ENCODE measurements around the gene TBC1D1. TPM values are rescaled to one million over a fixed set of nuclear protein-coding genes. Genes with fewer than 3 reads are reported as not detected.
A peak's percentile ranks its signal among the peaks of the same experiment; 100 is the strongest.

TBC1D1 gene
- total and polyA plus RNA-seq, 4 experiments from 2014 or later: 15.3 to 46.7 (median 34.3) TPM

GRCh38 chr4:37993806-37994205 lies 102.9 kb downstream of the TBC1D1 start:
- intact Hi-C loops (cut with micrococcal nuclease): no loop called here
- Histone ChIP-seq H3K27ac (ENCODE audit: low read depth, low read length) (no peak overlapping the region), H3K36me3 (ENCODE audit: insufficient read depth, low read length) (no peaks in the 10 kb centered on the region), H3K4me1 (ENCODE audit: insufficient read depth, low read length) (peaks cover 6% of the 10 kb centered on the region), H3K9me3 (ENCODE audit: control insufficient read depth in 1 of 2, low read length in 2 of 2) (no peaks in the 10 kb centered on the region), H3K4me3 (ENCODE audit: low read length in 2 of 2) (no peak overlapping the region), H3K27me3 (ENCODE audit: insufficient read depth, low read length) (no peaks in the 10 kb centered on the region)
- no peak overlapping the region for H3K27ac Mint-ChIP-seq
- peaks cover 0 to 14% of the 10 kb centered on the region in 2 donors for H3K36me3 Mint-ChIP-seq
- DNase-seq: no peak
- ChIA-PET CTCF (ENCODE audit: partially characterized antibody) (interaction anchor here (1.7 kb wide), 1 partner anchor 190 kb away, joined by 4 read pairs; no protein-coding TSS in a partner anchor), POLR2A (ENCODE audit: partially characterized antibody) (no interaction called here)
- H3K4me3 Mint-ChIP-seq: no peak overlapping the region
- H3K9me3 Mint-ChIP-seq: no peaks in the 10 kb centered on the region
- no peaks in the 10 kb centered on the region for H3K27me3 Mint-ChIP-seq
- peaks cover 24 to 35% (median 26%) of the 10 kb centered on the region in 4 donors for H3K4me1 Mint-ChIP-seq

GRCh38 chr4:37994569-37994968 lies 103.7 kb downstream of the TBC1D1 start:
- H3K27ac Mint-ChIP-seq: peak overlapping the region in 3 of 7 donors; percentile 48 to 85 (median 60)

GRCh38 chr4:37995299-37995821 lies 104.5 kb downstream of the TBC1D1 start:
- ChIA-PET CTCF (ENCODE audit: partially characterized antibody) (no interaction called here), POLR2A (ENCODE audit: partially characterized antibody) (no interaction called here)
- Mint-ChIP-seq H3K4me1 (peaks cover 27 to 35% (median 31%) of the 10 kb centered on the region in 4 donors), H3K27me3 (no peaks in the 10 kb centered on the region), H3K27ac (no peak overlapping the region), H3K9me3 (no peaks in the 10 kb centered on the region), H3K36me3 (peaks cover 0 to 11% of the 10 kb centered on the region in 2 donors), H3K4me3 (no peak overlapping the region)
- Histone ChIP-seq H3K4me3 (ENCODE audit: low read length in 2 of 2) (no peak overlapping the region), H3K27me3 (ENCODE audit: insufficient read depth, low read length) (no peaks in the 10 kb centered on the region), H3K9me3 (ENCODE audit: control insufficient read depth in 1 of 2, low read length in 2 of 2) (no peaks in the 10 kb centered on the region), H3K4me1 (ENCODE audit: insufficient read depth, low read length) (peaks cover 6% of the 10 kb centered on the region), H3K36me3 (ENCODE audit: insufficient read depth, low read length) (no peaks in the 10 kb centered on the region), H3K27ac (ENCODE audit: low read depth, low read length) (no peak overlapping the region)
- intact Hi-C loops (cut with micrococcal nuclease): no loop called here
- no peak for DNase-seq

More at GRCh38 chr4:37994569-37994968, 103.7 kb downstream of the TBC1D1 start:
- H3K27ac ChIP-seq (ENCODE audit: low read depth, low read length): no peak overlapping the region
- H3K4me3 ChIP-seq (ENCODE audit: low read length in 2 of 2): no peak overlapping the region
- CTCF ChIA-PET (ENCODE audit: partially characterized antibody): interaction anchor here (1.7 kb wide), 1 partner anchor 191 kb away, joined by 4 read pairs; no protein-coding TSS in a partner anchor
- H3K4me1 ChIP-seq (ENCODE audit: insufficient read depth, low read length): peaks cover 6% of the 10 kb centered on the region
- H3K36me3 Mint-ChIP-seq: peaks cover 0 to 11% of the 10 kb centered on the region in 2 donors
- intact Hi-C loops (cut with micrococcal nuclease): no loop called here
- no peak for DNase-seq
- H3K36me3 ChIP-seq (ENCODE audit: insufficient read depth, low read length): no peaks in the 10 kb centered on the region
- no peaks in the 10 kb centered on the region for H3K27me3 Mint-ChIP-seq
- H3K4me1 Mint-ChIP-seq: peaks cover 27 to 35% (median 29%) of the 10 kb centered on the region in 4 donors
- no peaks in the 10 kb centered on the region for H3K9me3 ChIP-seq (ENCODE audit: control insufficient read depth in 1 of 2, low read length in 2 of 2)
- POLR2A ChIA-PET (ENCODE audit: partially characterized antibody): no interaction called here
- H3K27me3 ChIP-seq (ENCODE audit: insufficient read depth, low read length): no peaks in the 10 kb centered on the region
- no peak overlapping the region for H3K4me3 Mint-ChIP-seq
- H3K9me3 Mint-ChIP-seq: no peaks in the 10 kb centered on the region

GRCh38 chr4:37995981-37996775 lies 105.3 kb downstream of the TBC1D1 start:
- H3K4me1 Mint-ChIP-seq: peaks cover 27 to 35% (median 32%) of the 10 kb centered on the region in 4 donors
- CTCF ChIA-PET (ENCODE audit: partially characterized antibody): no interaction called here
- H3K4me1 ChIP-seq (ENCODE audit: insufficient read depth, low read length): peaks cover 6% of the 10 kb centered on the region
- POLR2A ChIA-PET (ENCODE audit: partially characterized antibody): no interaction called here
- peaks cover 0 to 11% of the 10 kb centered on the region in 2 donors for H3K36me3 Mint-ChIP-seq
- no peak overlapping the region for H3K4me3 Mint-ChIP-seq
- H3K27ac ChIP-seq (ENCODE audit: low read depth, low read length): no peak overlapping the region
- H3K27me3 Mint-ChIP-seq: no peaks in the 10 kb centered on the region
- H3K27ac Mint-ChIP-seq: no peak overlapping the region
- H3K27me3 ChIP-seq (ENCODE audit: insufficient read depth, low read length): no peaks in the 10 kb centered on the region
- intact Hi-C loops (cut with micrococcal nuclease): no loop called here
- no peak overlapping the region for H3K4me3 ChIP-seq (ENCODE audit: low read length in 2 of 2)
- H3K9me3 ChIP-seq (ENCODE audit: control insufficient read depth in 1 of 2, low read length in 2 of 2): no peaks in the 10 kb centered on the region
- H3K9me3 Mint-ChIP-seq: peaks cover 0 to 3% (median 0%) of the 10 kb centered on the region in 8 donors
- no peaks in the 10 kb centered on the region for H3K36me3 ChIP-seq (ENCODE audit: insufficient read depth, low read length)
- DNase-seq: no peak

GRCh38 chr4:37998226-37998625 lies 107.3 kb downstream of the TBC1D1 start:
- POLR2A ChIA-PET (ENCODE audit: partially characterized antibody): no interaction called here
- H3K27ac Mint-ChIP-seq: no peak overlapping the region
- no peak overlapping the region for H3K27ac ChIP-seq (ENCODE audit: low read depth, low read length)

GRCh38 chr4:37999000-37999716 lies 108.3 kb downstream of the TBC1D1 start:
- POLR2A ChIA-PET (ENCODE audit: partially characterized antibody): no interaction called here
- peaks cover 0 to 3% of the 10 kb centered on the region in 2 donors for H3K36me3 Mint-ChIP-seq
- H3K27ac Mint-ChIP-seq: peak overlapping the region in 3 of 7 donors; percentile 23 to 70 (median 31)
- no peak overlapping the region for H3K4me3 Mint-ChIP-seq
- no peak overlapping the region for H3K27ac ChIP-seq (ENCODE audit: low read depth, low read length)
- H3K27me3 ChIP-seq (ENCODE audit: insufficient read depth, low read length): no peaks in the 10 kb centered on the region
- no peaks in the 10 kb centered on the region for H3K36me3 ChIP-seq (ENCODE audit: insufficient read depth, low read length)
- H3K9me3 Mint-ChIP-seq: peaks cover 0 to 3% (median 0%) of the 10 kb centered on the region in 8 donors
- peaks cover 31 to 46% (median 41%) of the 10 kb centered on the region in 4 donors for H3K4me1 Mint-ChIP-seq
- H3K9me3 ChIP-seq (ENCODE audit: control insufficient read depth in 1 of 2, low read length in 2 of 2): no peaks in the 10 kb centered on the region
- CTCF ChIA-PET (ENCODE audit: partially characterized antibody): interaction anchor here (1.2 kb wide), 1 partner anchor 12 kb away, joined by 3 read pairs; no protein-coding TSS in a partner anchor
- no peak for DNase-seq
- intact Hi-C loops (cut with micrococcal nuclease): no loop called here
- H3K4me3 ChIP-seq (ENCODE audit: low read length in 2 of 2): no peak overlapping the region
- H3K4me1 ChIP-seq (ENCODE audit: insufficient read depth, low read length): peaks cover 11% of the 10 kb centered on the region
- no peaks in the 10 kb centered on the region for H3K27me3 Mint-ChIP-seq

More at GRCh38 chr4:37998226-37998625, 107.3 kb downstream of the TBC1D1 start:
- intact Hi-C loops (cut with micrococcal nuclease): no loop called here
- Mint-ChIP-seq H3K9me3 (peaks cover 0 to 3% (median 0%) of the 10 kb centered on the region in 8 donors), H3K4me1 (peaks cover 30 to 45% (median 37%) of the 10 kb centered on the region in 4 donors), H3K4me3 (no peak overlapping the region), H3K36me3 (peaks cover 0 to 3% of the 10 kb centered on the region in 2 donors), H3K27me3 (no peaks in the 10 kb centered on the region)
- Histone ChIP-seq H3K36me3 (ENCODE audit: insufficient read depth, low read length) (no peaks in the 10 kb centered on the region), H3K4me3 (ENCODE audit: low read length in 2 of 2) (no peak overlapping the region), H3K4me1 (ENCODE audit: insufficient read depth, low read length) (peaks cover 11% of the 10 kb centered on the region), H3K27me3 (ENCODE audit: insufficient read depth, low read length) (no peaks in the 10 kb centered on the region), H3K9me3 (ENCODE audit: control insufficient read depth in 1 of 2, low read length in 2 of 2) (no peaks in the 10 kb centered on the region)
- no peak for DNase-seq
- CTCF ChIA-PET (ENCODE audit: partially characterized antibody): no interaction called here

- POLR2A ChIA-PET (ENCODE audit: partially characterized antibody): no interaction called here
- CTCF ChIA-PET (ENCODE audit: partially characterized antibody): no interaction called here
- Mint-ChIP-seq H3K27me3 (no peaks in the 10 kb centered on the region), H3K4me3 (no peak overlapping the region), H3K4me1 (peaks cover 30 to 45% (median 42%) of the 10 kb centered on the region in 4 donors), H3K36me3 (peaks cover 0 to 3% of the 10 kb centered on the region in 2 donors), H3K27ac (no peak overlapping the region), H3K9me3 (peaks cover 0 to 3% (median 0%) of the 10 kb centered on the region in 8 donors)
- DNase-seq: no peak
- Histone ChIP-seq H3K36me3 (ENCODE audit: insufficient read depth, low read length) (no peaks in the 10 kb centered on the region), H3K27me3 (ENCODE audit: insufficient read depth, low read length) (no peaks in the 10 kb centered on the region), H3K27ac (ENCODE audit: low read depth, low read length) (no peak overlapping the region), H3K9me3 (ENCODE audit: control insufficient read depth in 1 of 2, low read length in 2 of 2) (no peaks in the 10 kb centered on the region), H3K4me1 (ENCODE audit: insufficient read depth, low read length) (peaks cover 5% of the 10 kb centered on the region), H3K4me3 (ENCODE audit: low read length in 2 of 2) (no peak overlapping the region)
- intact Hi-C loops (cut with micrococcal nuclease): no loop called here
These were observed 109.1 kb downstream of the TBC1D1 start for GRCh38 chr4:37999965-38000364.

All from CD4-positive, alpha-beta memory T cell (primary cell).